Renal pelvis (tissue), 4 donors: Measurements from ENCODE around the gene COL6A3. TPM values are rescaled to one million over a fixed set of nuclear protein-coding genes. Genes with fewer than 3 reads are reported as not detected.

Experiments used
- DNase-seq: peaks from one replicate; pipeline ENCODE4 v3.0.0-alpha.2; 2013
- polyA plus RNA-seq, 3 donors: library from polyadenylated mRNA; unstranded; fragments of 120-200 nt; gene quantifications; one replicate each; pipeline ENCODE4 v1.2.1, GENCODE V29; 2013; ENCODE audit not compliant: insufficient read length in 3 of 3

Gene COL6A3
- polyA plus RNA-seq, 3 donors: 184 to 262 (median 257) TPM

GRCh38 chr2:237350597-237350996, 63.4 kb downstream of the COL6A3 start:
- DNase-seq: no peak

- DNase-seq: no peak
These were observed 63.9 kb downstream of the COL6A3 start for GRCh38 chr2:237350070-237350469.

GRCh38 chr2:237348281-237348865, 65.6 kb downstream of the COL6A3 start:
- DNase-seq: no peak

GRCh38 chr2:237345891-237346640, 67.9 kb downstream of the COL6A3 start:
- no peak for DNase-seq

GRCh38 chr2:237345411-237345810, 68.6 kb downstream of the COL6A3 start:
- DNase-seq: no peak

GRCh38 chr2:237344942-237345341, 69.0 kb downstream of the COL6A3 start:
- no peak for DNase-seq

- no peak for DNase-seq
These were observed 70.0 kb downstream of the COL6A3 start for GRCh38 chr2:237343993-237344392.

GRCh38 chr2:237341872-237342271, 72.1 kb downstream of the COL6A3 start:
- DNase-seq: no peak

GRCh38 chr2:237337586-237337985, 76.4 kb downstream of the COL6A3 start:
- no peak for DNase-seq

GRCh38 chr2:237336131-237336530, 77.8 kb downstream of the COL6A3 start:
- no peak for DNase-seq

GRCh38 chr2:237333748-237334147, 80.2 kb downstream of the COL6A3 start:
- DNase-seq: no peak

- no peak for DNase-seq
These were observed 83.4 kb downstream of the COL6A3 start for GRCh38 chr2:237330541-237330940.

- no peak for DNase-seq
These were observed 86.6 kb downstream of the COL6A3 start for GRCh38 chr2:237327175-237327950.

GRCh38 chr2:237326266-237327171, 87.4 kb downstream of the COL6A3 start:
- peak; percentile 86 for DNase-seq

GRCh38 chr2:237324837-237325236, 89.1 kb downstream of the COL6A3 start:
- no peak for DNase-seq

- DNase-seq: peak; percentile 48
These were observed 89.5 kb downstream of the COL6A3 start for GRCh38 chr2:237324405-237324831.

GRCh38 chr2:237323656-237324055, 90.3 kb downstream of the COL6A3 start:
- DNase-seq: no peak

- no peak for DNase-seq
These were observed 91.4 kb downstream of the COL6A3 start for GRCh38 chr2:237322564-237322963.

- DNase-seq: no peak
These were observed 92.2 kb downstream of the COL6A3 start for GRCh38 chr2:237321746-237322145.

- no peak for DNase-seq
These were observed 93.0 kb downstream of the COL6A3 start for GRCh38 chr2:237320801-237321560.

GRCh38 chr2:237319887-237320286, 94.1 kb downstream of the COL6A3 start:
- DNase-seq: no peak
